ENCODE data around the gene DNTTIP2.

GRCh38 chr1:93910305-93910704 is 31.3 kb upstream of the DNTTIP2 start:
- TF ChIP-seq CTCF (IDR thresholded peaks at IDR 0.05 in 2 of 3, conservative IDR thresholded peaks at IDR 0.05 in 1 of 3; ENCODE audit: borderline replicate concordance in 1 of 3, insufficient read depth in 1 of 3, low read depth in 2 of 3, low read length in 2 of 3) (no peak), SIN3A (IDR thresholded peaks at IDR 0.05; ENCODE audit: low read depth) (no peak), EZH2phosphoT487 (IDR thresholded peaks at IDR 0.05; ENCODE audit: borderline replicate concordance) (no peak), POLR2AphosphoS5 (IDR thresholded peaks at IDR 0.05; ENCODE audit: low read depth, low read length) (no peak), MAX (IDR thresholded peaks at IDR 0.05) (no peak), TCF7L2 (IDR thresholded peaks at IDR 0.05; ENCODE audit: borderline replicate concordance, extremely low read depth, insufficient read depth, insufficient read length) (no peak), POLR2A (IDR thresholded peaks at IDR 0.05; ENCODE audit: borderline replicate concordance, extremely low read depth, insufficient read depth, insufficient read length) (no peak), ZFX (IDR thresholded peaks at IDR 0.05) (no peak), ATF3 (IDR thresholded peaks at IDR 0.05) (no peak), RAD21 (IDR thresholded peaks at IDR 0.05; ENCODE audit: low read depth) (no peak), CEBPB (IDR thresholded peaks at IDR 0.05; ENCODE audit: low read depth) (no peak), REST (IDR thresholded peaks at IDR 0.05; ENCODE audit: low read depth) (no peak), EZH2 (IDR thresholded peaks at IDR 0.05) (no peak), SRF (IDR thresholded peaks at IDR 0.05; ENCODE audit: low read depth) (no peak)

All from HCT116 (cell line).